Type B pancreatic cell (in vitro differentiated cells): ENCODE measurements around the gene KCNT1. TPM values are rescaled to one million over a fixed set of nuclear protein-coding genes. Genes with fewer than 3 reads are reported as not detected.

Experiments
- DNase-seq: peaks from one replicate; pipeline ENCODE4 v3.0.0; 2021; ENCODE audit warnings: mixed read lengths; ENCODE audit not compliant: unreplicated experiment; ENCODE audit errors: extremely low spot score
- H3K27ac Mint-ChIP-seq: 2 replicates; pipeline ENCODE4 v1.8.0; 2021; ENCODE audit warnings: mild to moderate bottlenecking, mixed read lengths
- H3K27me3 Mint-ChIP-seq: 2 replicates; pipeline ENCODE4 v1.8.0; 2021; ENCODE audit warnings: mixed read lengths
- H3K36me3 Mint-ChIP-seq: 2 replicates; pipeline ENCODE4 v1.8.0; 2021; ENCODE audit warnings: mixed read lengths
- H3K4me1 Mint-ChIP-seq: one replicate; pipeline ENCODE4 v1.8.0; 2021; ENCODE audit warnings: mixed read lengths; ENCODE audit not compliant: unreplicated experiment
- H3K4me3 Mint-ChIP-seq: 2 replicates; pipeline ENCODE4 v1.8.0; 2021; ENCODE audit warnings: mild to moderate bottlenecking, mixed read lengths
- H3K9me3 Mint-ChIP-seq: 2 replicates; pipeline ENCODE4 v1.8.0; 2021; ENCODE audit warnings: mixed read lengths
- total RNA-seq: library from RNA; stranded (reverse); gene quantifications from 2 replicates; pipeline ENCODE4 v1.2.1, GENCODE V29; 2021; ENCODE audit warnings: low replicate concordance
- TF ChIP-seq, protein P1 (sequence below): fragments of 200-600 bp; sonication (generic); conservative IDR thresholded peaks from 2 replicates; pipeline ENCODE4 v1.5.0; 2021; ENCODE audit warnings: antibody characterized with exemption, mild to moderate bottlenecking

The KCNT1 gene
- total RNA-seq, 1 donor from 2014 or later, result not detected

DNA sequence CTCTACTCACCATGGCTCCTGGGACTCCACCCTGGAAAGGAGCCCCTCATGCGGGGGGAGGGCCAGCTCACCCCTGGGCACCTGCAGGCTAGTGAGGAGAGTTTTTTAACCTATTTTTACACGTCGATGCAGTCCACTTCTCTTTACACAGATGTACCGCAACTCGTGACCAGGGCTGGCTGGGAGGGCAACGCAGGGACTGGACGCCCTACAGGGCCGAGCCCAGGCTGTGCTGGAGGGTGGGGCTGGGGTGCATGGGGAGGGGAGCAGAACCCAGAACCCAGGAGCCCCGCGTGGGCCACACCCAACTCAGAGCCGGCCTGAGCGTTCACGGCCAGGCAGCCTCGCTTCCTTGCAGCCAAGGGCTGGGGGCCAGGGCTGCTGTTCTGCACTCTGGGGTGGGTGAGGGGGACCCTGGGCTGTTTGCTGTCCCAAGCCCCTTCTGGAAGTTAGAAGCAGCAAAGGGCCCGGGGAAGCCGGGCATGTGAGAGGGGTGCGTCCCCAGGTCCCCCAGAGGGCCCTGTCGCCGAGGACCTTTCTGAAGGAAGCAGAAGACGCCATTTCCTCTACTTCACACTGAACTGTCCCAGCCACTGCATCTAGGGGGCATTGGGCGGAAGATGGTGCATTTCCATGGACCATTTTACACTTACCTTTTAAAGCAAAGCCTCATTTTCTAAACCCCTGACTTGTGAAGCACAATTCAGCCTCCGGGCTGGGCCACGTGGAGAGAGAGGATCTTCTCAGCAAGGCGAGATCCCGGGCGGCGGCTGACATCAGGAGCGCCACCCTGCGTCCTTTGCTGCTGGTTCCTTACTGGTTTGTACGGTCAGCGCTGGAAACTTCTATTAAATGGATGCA lies 90.5 kb downstream of the KCNT1 start:
- DNase-seq, result no peak
- Mint-ChIP-seq H3K4me1 (no peaks in the 10 kb centered on the region), H3K4me3 (no peak overlapping the region), H3K27ac (no peak overlapping the region), H3K27me3 (no peaks in the 10 kb centered on the region), H3K9me3 (no peaks in the 10 kb centered on the region), H3K36me3 (no peaks in the 10 kb centered on the region)
- TF ChIP-seq, protein P1, sequence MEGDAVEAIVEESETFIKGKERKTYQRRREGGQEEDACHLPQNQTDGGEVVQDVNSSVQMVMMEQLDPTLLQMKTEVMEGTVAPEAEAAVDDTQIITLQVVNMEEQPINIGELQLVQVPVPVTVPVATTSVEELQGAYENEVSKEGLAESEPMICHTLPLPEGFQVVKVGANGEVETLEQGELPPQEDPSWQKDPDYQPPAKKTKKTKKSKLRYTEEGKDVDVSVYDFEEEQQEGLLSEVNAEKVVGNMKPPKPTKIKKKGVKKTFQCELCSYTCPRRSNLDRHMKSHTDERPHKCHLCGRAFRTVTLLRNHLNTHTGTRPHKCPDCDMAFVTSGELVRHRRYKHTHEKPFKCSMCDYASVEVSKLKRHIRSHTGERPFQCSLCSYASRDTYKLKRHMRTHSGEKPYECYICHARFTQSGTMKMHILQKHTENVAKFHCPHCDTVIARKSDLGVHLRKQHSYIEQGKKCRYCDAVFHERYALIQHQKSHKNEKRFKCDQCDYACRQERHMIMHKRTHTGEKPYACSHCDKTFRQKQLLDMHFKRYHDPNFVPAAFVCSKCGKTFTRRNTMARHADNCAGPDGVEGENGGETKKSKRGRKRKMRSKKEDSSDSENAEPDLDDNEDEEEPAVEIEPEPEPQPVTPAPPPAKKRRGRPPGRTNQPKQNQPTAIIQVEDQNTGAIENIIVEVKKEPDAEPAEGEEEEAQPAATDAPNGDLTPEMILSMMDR, result no peak

DNA sequence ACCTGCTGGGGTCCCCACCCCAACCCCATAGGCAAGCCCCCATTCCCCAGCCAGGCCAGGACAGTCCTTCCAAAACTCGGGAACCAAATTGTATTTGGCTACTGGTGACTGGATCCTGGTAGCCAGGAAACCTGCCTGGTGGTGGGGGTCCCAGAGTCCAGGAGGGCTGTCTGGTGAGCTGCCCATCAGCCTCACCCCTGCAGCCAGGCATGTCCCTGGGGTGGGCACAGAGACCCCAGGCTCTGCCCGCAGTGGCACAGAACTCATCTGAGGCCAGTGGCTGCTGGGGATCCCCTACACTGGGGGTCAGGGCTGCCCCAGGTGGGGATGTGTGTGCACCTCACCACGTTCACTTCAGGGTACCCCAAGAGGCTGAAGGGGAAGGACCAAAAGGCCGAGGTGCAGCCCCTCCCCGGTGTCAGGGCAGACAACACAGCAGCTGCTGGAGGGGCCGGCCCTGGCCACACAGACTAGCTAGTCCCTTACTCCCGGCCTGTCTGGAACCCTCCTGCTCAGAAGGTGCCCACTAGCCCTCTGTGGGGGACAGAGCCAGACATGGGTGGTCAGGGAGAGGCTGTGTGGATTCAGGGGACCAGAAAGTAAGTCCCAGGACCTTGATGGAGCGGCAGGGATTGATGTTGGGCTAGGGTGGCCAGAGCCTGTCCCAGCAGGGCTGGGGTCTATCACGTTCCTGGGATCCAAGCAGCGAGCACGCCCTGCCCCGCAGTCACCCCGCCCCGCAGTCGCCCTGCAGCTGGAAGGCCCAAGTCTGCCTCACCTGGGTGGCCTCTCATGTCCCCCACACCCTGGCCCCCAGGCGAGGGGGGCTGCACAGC lies 91.5 kb downstream of the KCNT1 start:
- Mint-ChIP-seq H3K4me1 (no peaks in the 10 kb centered on the region), H3K27ac (no peak overlapping the region), H3K36me3 (no peaks in the 10 kb centered on the region), H3K9me3 (no peaks in the 10 kb centered on the region), H3K4me3 (no peak overlapping the region), H3K27me3 (no peaks in the 10 kb centered on the region)
- DNase-seq, result no peak
- TF ChIP-seq, protein P1, result no peak

DNA sequence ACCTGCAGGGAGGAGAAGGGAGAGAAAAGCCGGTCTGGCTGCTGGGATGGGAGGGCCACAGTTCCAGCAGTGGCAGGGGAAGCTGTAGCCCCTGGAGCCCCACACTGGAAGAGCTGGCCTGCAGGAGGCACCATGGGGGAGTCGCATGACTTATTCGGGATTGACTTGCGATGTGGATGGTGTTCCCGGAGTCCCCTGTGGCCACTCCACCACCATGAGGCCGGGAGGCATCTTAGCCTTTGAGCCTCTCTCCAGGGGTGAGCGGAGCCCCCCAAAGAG lies 92.0 kb downstream of the KCNT1 start:
- H3K4me1 Mint-ChIP-seq, result no peaks in the 10 kb centered on the region
- H3K36me3 Mint-ChIP-seq, result no peaks in the 10 kb centered on the region
- H3K4me3 Mint-ChIP-seq, result no peak overlapping the region
- no peak overlapping the region for H3K27ac Mint-ChIP-seq
- DNase-seq, result no peak
- TF ChIP-seq, protein P1, result no peak
- no peaks in the 10 kb centered on the region for H3K9me3 Mint-ChIP-seq
- H3K27me3 Mint-ChIP-seq, result no peaks in the 10 kb centered on the region

DNA sequence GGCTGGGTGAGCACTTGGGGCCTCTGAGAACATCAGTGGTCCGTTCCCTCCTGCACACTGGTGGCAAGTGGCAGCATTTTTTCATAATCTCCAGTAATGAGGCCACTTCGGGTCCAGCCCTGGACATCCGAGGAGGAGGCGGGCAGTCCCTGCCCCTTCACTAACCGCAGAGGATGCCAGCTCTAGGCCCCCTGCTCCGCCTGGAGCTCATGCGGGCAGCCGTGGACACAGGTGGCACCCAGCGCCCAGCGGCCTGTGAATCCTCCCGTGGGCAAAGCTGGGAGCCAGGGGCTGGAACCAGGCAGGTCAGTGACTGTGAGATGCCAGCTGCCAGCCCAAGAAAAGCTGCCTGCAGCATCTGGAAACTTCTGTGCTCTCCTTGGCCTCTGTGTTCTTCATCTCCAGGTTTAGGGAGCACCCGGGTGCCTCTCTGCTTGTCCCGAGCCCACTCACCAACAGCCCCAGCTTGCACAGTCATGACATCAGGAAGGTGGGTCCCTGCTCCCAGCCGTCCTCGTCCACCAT lies 92.4 kb downstream of the KCNT1 start:
- TF ChIP-seq, protein P1, result no peak
- Mint-ChIP-seq H3K4me1 (no peaks in the 10 kb centered on the region), H3K27me3 (no peaks in the 10 kb centered on the region), H3K27ac (no peak overlapping the region), H3K36me3 (no peaks in the 10 kb centered on the region), H3K4me3 (no peak overlapping the region), H3K9me3 (no peaks in the 10 kb centered on the region)
- DNase-seq, result no peak

DNA sequence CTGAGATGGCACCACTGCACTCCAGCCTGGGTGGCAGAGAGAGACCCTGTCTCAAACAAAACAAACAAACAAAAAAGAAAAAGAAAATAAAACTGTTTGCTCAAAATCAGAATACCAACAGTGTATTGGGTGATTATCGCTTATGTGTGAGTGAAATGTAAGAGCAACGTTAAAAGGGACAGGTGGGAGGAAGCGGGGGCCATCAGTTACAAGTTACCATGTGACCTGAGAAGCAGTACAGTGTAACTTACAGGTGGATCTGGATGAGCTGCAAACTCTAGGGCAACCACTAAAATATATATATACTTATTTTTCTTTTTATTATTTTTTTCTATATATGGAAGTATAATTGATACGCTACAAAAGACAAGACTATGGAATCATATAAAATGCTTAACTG lies 93.4 kb downstream of the KCNT1 start:
- Mint-ChIP-seq H3K36me3 (no peaks in the 10 kb centered on the region), H3K27me3 (no peaks in the 10 kb centered on the region), H3K4me1 (no peaks in the 10 kb centered on the region), H3K9me3 (no peaks in the 10 kb centered on the region), H3K27ac (no peak overlapping the region), H3K4me3 (no peak overlapping the region)
- TF ChIP-seq, protein P1, result no peak
- DNase-seq, result no peak
